Gastrocnemius medialis (tissue), 4 donors: Measurements from ENCODE around the gene PRKCE.

ENCODE experiments used
- CTCF ChIP-seq, 5 experiments: fragments of 450-650 bp in 3 of 5; fragments of 200-600 bp in 2 of 5; sonication (generic) in 2 of 5; IDR thresholded peaks in 4 of 5; conservative IDR thresholded peaks in 1 of 5; 1 replicate in 4 of 5; 2 replicates in 1 of 5; pipeline ENCODE4 v1.5.1; 2016 to 2019; ENCODE audit warnings: antibody characterized with exemption in 5 of 5, mild to moderate bottlenecking in 3 of 5, moderate library complexity in 3 of 5
- POLR2A ChIP-seq, 2 donors: fragments of 450-650 bp; IDR thresholded peaks; one replicate each; pipeline ENCODE4 v1.6.1; 2017; ENCODE audit warnings: antibody characterized with exemption in 2 of 2, mild to moderate bottlenecking in 2 of 2, moderate library complexity in 2 of 2

GRCh38 chr2:45909171-45909565, 257.7 kb downstream of the PRKCE start:
- TF ChIP-seq CTCF (IDR thresholded peaks at IDR 0.05 in 4 of 5, conservative IDR thresholded peaks at IDR 0.05 in 1 of 5) (no peak), POLR2A (IDR thresholded peaks at IDR 0.05) (no peak)
